NCI-H1930 (cell line): Measurements from ENCODE around the gene SLC39A9.
"Not testable (repeated sequence)": the region's sequence is repeated elsewhere in the genome, so short reads cannot be mapped to it uniquely, and the experiment has no call there.

Experiments used
- DNase-seq, 2 experiments: peaks; one replicate each; lab custom pipeline; 2025; lab: John Stamatoyannopoulos, UW

SLC39A9 gene

DNA sequence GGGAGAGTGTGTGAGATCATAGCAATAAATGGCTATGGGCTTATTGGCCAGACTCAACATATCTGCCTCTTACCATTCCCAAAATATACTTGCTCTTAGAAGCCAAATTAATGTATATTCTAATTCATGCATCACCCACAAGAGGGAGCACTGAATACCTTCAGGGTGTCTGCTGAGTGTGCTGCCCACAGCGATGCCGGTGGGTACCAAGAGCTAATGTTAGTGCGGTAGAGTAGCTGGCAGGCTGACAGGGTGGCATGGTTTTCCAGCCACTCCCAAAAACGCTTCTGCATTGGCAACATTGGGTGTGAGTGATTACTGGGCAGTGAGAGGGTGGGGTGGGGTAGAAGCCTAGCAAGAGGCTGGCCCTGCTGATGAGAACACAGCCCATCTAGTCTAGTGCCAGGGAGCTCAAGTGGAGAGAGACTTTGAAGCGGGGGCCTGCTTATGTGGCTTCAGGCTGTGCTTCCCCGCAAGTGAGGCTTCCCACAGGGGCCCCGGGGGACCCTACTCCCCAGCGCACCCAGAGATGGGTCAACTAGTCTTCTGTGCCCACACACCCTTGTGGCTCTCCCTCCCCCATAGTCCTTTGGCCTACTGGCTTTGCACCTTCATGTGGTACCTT lies 76.8 kb downstream of the SLC39A9 start:
- DNase-seq, result peak in 1 of 2 experiments; percentile 5

DNA sequence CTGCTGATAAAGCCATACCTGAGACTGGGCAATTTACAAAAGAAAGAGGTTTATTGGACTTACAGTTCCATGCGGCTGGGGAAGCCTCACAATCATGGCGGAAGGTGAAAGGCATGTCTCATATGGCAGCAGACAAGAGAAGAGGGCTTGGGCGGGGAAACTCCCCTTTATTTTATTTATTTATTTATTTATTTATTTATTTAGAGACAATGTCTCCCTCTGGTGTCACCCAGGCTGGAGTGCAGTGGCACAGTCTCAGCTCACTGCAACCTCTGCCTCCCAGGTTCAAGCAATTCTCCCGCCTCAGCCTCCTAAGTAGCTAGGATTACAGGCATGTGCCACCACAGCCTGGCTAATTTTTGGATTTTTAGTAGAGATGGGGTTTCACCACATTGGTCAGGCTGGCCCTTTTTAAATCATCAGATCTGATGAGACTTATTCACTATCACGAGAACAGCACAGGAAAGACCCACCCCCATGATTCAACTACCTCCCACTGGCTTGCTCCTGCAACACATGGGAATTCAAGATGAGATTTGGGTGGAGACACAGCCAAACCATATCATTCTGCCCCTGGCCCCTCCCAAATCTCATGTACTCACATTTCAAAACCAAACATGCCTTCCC lies 78.4 kb downstream of the SLC39A9 start:
- not testable (repeated sequence) for DNase-seq

DNA sequence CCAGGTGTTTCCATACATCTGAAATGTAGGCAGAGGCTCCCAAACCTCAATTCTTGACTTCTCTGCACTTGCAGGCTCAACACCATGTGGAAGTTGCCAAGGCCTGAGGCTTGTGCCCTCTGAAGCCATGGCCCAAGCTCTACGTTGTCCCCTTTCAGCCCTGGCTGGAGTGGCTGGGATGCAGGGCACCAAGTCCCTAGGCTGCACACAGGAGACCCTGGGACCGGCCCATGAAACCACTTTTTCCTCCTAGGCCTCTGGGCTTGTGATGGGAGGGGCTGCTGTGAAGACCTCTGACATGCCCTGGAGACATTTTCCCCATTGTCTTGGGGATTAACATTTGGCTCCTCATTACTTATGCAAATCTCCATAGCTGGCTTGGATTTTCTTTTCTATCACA lies 79.6 kb downstream of the SLC39A9 start:
- DNase-seq, result not testable (repeated sequence)

DNA sequence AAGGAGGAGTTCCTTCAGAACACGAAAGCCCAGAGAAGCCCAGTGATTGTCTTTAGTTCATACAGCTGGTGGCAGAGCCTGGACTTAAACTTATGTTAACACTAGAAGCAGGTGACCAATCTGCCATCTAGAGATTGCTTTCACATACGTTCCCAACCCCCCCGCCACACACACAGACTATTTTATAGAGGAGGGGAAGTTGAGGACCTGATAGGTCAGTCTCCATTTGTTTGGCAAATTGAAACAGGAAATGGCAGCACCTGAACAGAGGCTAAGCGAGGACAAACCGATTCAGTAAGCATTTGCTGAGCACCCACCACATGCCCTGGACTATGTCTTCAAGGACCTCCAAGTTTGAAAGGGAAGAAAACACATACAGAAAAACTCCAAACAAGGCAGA lies 81.2 kb downstream of the SLC39A9 start:
- DNase-seq, result no peak

DNA sequence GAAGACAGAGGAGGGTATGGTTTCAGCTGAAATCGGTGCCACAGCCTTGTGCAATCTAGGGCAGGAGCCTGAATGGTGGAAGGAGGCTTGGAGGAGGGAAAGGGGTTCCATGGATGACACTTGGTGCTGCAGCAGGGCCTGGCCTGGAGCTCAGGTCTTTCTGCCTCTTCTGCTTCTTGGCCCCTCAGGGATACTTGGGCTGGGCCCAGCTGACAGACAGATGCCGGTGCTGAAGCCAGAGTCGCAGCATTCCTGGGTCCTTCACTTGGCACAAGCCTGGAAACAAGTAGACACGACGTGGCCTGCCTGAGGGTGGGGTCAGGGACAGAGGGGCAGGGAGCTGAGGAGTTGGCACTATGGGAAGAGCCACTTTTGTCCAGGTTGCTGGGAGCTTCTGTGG lies 81.6 kb downstream of the SLC39A9 start:
- DNase-seq, result no peak

DNA sequence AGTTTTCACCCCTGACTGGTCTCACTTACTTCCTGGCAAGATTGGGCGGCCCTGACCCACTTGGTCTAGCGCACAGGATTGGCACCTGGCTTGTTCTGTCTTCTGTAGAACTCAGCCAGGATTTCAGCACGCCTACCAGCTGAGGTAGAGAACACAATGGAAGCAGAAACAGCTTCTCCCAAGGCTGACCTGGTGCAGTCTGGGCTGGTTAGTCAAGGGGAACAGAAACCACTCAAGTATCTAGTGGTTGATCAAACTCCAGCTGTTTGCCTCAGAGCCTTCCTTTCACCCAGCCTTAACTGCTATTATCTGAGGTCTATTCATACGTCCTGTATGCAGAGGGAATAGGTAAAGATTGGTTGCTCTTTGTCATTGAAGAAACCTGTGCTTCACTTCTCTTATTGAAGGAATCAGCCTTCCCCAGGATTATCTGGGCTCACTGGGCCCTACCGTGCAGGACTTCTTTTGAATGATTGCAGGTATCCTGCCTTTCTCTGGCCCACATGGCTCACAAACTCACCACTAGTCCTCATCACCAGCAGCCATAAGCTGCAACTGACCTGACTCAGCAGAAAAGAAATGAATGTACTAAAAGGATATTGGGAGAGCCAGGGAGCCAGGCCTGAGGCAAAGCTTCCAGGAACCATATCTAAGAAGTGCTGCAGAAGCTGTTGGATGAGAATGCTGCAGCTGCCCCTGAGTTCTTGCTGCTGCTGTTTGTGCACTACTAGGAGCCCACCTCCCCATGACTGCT lies 83.5 kb downstream of the SLC39A9 start:
- DNase-seq, result no peak

DNA sequence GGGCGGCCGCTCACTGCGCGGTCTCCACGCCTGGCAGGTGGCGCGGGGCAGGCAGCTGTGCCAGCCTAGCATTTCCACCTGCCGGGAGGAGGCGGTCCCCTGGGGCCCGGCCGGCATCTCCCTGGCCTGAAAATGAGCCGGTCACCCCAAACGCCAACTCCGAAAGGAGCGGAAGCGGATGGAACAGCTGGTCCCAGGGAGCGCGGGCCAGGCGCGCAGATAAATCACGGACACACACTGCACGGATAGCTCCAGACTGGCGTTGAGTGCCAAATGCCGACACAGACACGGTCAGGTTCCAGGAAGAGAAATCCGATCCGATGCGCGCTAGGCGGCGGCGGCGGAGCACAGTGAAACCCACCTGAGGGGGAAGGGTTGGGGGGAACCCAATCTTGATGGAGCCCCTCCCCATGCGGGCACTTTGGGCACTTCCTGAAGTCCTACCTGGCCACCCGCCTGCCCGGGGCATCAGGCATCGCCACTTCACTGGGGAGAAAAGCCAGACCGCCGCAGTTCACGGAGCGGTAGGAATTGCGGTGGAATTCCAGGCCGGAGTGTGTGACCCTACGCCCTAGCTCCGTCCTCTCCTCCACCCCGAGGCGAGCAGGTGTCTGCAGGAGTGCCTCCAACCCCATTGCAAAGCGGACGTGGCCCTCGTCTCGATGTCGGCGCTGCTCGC lies 85.4 kb downstream of the SLC39A9 start:
- DNase-seq, result no peak

DNA sequence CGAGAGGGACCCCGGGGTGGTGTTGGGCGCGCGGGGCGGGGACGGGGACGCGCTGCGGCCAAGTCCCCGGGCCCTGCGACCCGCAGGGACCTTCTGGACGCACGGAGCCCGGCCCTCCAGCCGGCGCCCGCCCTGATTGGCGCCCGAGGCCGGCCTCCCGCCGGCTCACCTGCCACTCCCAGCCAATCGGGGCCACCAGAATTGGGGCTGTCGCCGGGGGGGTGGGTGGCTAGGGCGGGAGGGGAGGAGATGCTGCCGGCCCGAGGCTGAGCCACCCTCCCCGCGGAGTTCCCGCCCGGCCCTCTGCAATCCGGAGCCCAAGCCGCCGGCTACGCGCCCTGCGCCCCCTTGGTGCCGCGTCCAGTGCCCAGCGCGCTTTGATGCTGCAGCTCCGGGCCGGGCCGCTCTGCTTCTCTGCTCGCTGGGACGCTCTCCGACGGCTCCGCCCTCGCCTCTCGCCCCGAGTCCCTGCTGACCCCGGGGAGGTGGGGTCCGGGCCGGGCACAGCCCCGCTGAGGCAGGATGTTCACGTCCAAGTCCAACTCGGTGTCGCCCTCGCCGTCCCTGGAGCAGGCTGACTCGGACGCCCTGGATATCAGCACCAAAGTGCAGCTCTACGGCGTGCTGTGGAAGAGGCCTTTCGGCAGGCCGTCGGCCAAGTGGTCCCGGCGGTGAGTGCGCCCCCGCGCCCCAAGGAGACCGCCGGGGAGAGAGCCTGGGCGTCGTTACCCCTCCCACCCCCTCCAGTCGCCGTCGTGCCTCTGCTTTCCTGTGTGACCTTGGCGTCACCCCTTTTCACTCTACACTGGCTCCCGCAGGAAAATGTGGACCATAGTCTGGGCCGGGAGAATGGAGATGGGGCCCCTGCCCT lies 86.2 kb downstream of the SLC39A9 start, which contains the start of gene PLEKHD1:
Gene PLEKHD1 (plus strand): TSS at position 285 of the 871 bp plus-strand sequence. CDS start 238 bp downstream, at position 523.
- DNase-seq, result peak; percentile 15 to 28

DNA sequence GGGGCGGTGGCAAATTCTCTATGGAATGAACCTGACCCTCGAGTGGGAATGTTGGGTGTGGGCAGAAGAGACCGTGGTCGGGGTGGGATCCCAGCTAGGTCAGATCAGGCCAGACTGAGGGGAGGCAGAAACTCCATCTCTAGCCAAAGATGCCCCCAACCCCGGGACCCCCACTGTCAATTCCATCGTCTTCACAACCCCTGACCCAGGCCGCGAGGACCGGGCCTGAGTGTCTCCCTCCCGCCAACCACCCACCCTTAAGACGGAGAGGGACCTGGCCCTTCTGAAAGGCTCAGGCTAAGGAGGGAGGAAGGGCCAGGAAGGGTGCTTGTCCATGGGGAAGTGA lies 86.8 kb downstream of the SLC39A9 start:
- DNase-seq, result no peak

DNA sequence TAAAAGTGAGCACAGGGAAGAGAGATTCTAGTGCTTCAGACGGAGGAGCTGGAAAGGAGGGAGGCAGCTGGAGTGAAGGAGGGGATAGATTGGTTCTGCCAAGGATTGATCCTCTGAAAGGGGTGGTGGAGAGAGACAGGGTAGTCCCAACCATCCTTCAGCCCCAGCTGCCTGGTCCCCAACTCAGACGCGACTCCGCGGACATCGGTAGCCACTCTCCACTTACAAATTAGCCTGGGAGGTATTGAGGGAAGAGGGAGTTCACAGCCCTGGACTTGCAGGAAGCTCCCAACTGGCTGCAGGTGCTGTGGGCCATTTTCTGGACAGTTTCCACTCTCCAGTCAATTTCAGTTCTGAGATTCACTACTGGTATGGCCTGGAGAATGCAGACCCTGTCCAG lies 87.2 kb downstream of the SLC39A9 start:
- DNase-seq, result no peak

DNA sequence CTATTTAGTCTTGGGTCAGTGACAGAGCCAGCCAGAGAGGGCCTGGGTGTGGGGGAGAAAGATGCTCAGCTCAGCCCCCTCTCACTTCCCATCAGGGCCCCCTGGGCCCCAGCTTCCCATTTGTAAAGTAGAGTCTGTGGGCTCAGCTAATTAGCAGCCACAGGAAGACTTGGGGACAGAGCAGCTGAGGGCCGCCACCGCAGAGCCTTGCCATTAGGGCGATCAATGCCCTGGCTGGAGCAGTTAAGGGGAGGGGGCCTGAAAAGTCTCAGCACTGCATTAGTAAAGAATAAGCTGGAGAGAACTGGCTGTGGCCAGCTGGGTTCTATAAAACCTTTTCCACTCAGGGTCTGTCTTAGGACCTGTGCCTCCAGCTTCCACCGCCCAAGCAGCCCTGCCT lies 88.7 kb downstream of the SLC39A9 start:
- no peak for DNase-seq

DNA sequence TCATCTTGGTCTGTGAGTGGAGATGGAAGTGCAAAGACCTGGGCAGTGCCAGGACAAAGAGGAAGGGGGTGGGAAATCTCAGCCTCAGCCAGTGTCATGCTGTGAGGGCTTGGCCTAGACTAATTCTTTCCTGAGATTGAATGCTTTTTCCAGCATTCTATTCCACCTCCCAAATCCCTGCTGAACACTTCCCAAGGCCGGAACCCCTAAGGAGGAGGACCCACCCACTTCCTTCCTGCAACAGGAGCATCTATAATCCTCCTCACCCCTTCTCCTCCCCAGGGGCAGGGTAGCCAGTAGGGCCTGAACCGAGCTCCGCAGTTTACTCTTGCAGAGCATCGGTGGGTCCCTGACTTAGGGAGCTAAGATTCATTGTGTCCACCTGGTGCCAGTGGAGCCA lies 89.3 kb downstream of the SLC39A9 start:
- DNase-seq, result no peak

DNA sequence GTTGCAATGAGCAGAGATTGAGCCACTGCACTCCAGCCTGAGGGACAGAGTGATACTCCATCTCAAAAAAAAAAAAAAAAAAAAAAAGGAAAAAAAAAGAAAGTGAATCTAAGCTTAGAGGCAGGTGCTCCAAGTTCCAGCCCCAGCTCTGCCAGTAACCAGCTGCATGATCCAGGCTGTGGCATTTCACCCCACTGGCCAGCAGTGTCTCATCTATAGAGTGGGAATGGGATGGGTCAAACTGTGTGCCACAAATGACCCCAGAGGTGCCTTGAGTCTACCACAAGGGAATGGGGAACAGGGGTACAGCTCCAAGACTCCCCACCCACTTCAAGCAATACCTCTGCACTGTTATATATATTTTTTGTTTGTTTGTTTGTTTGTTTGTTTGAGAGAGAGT lies 91.0 kb downstream of the SLC39A9 start:
- no peak for DNase-seq

DNA sequence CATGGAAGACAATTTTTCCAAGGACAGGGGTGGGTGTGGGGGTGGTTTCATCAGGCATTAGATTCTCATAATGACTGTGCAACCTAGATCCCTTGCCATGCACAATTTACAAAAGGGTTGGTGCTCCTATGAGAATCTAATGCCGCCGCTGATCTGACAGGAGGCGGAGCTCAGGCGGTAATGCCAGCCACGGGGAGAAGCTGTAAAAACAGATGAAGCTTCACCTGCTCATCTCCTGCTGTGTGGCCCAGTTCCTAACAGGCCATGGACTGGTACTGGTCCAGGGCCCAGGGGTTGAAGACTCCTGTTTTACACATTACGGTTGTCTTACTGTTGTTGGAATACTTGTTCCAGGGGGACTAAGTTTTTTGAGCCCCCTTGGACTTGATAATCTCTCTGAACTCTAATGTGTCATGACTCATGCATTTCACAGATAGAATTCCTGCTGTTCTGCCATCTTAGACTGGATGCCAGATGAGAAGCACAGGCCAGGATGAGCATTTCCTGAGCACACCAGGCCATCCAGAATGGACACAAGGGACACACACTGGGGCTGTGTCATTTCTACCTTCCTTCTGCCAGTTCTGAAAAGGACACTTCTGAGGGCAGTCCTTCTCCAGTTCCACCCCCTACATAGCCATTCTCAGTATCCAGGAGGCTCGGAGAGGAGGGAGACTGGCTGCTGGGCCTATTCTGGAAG lies 91.9 kb downstream of the SLC39A9 start:
- no peak for DNase-seq

DNA sequence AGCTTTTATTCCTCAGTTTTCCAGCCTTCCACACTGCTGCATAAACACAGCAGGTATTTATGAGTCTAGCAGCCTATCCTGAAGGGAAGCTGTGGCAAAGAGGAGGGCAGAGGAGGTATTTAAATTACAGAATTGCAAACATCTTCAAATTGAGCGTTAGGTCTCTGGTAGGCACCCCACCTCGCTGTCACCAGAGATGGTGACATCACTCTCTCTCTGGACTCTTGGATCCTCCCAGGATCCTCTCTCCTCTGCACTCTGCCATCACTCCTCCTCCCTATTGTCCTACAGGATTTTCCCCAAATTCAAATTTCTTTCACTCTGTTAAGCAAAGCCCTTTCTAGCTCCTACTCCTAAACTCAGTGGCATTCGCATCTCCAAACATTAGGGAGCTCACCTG lies 92.7 kb downstream of the SLC39A9 start:
- DNase-seq, result no peak

DNA sequence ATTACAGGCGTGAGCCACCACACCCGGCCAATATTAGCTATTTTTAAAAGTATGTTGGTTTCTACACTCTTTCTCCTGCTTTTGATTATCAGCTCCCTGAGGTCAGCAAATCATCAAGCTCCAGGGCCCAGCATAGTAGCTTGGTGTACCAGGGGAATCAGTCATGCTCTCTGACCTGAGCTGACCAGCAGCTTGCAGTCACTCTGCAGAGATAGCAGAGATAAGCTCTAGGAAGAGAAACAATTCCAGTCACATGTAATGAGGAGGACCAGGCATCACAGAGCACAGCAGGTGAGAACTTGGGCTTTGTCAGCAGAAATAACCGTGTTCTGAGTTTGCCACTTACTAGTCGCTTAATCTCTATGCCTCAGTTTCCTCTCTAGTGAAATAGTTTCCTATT lies 94.5 kb downstream of the SLC39A9 start:
- DNase-seq, result no peak

DNA sequence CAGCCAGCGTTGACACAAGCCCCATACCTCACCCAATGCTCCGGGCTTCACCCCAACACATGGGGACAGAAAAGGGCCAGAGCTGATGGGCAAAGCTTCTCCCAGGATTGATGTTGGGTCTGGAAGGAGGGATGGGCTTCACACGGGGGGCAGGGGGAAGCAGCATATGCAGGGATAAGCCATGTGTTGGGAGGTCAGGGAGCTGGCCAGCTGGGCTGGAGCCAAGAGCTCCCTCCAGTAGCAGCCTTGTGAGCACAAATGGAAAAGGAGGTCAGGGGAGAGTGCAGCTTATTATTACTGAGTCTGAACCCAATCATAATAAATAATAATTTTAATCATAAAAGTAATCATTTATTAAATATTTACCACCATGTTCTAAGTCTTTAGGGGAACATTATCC lies 95.3 kb downstream of the SLC39A9 start:
- no peak for DNase-seq

DNA sequence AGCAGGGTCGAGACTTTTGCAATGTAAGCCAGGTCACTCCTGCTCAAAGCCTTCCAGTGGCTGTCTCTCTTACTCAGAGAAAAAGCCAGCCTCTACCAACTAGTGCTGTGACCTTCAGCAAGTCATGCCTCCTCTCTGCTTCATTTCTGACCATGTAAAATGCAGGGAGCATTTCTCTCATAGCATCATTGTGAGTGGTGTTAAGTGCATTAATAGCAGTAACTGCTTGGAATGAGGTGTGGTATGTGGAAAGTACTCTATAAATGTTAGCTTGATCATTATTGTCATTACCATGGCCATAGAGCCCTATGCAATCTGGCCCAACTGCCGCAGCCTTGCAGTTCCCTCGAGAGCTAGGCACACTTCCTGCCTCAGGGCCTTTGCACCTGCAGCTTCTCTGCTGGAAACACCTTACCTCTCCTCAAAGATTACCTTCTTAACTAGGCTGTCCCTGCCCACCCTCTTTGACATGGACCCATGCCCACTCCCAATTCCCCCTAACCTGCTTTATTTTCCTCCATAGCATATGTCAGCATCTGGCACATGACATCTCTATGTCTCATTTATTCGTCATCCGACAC lies 96.9 kb downstream of the SLC39A9 start:
- DNase-seq, result no peak

DNA sequence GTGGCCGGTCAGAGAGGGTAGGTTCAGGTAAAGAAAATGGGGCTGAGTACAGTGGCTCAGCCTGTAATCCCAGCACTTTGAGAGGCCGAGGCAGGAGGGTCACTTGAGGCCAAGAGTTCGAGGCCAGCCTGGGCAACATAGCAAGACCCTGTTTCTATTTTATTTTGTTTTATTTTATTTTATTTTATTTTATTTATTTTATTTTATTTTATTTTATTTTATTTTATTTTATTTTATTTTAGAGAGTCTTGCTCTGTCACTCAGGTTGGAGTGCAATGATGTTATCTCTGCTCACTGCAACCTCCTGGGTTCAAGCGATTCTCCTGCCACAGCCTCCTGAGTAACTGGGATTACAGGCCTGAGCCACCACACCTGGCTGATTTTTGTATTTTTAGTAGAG lies 99.4 kb downstream of the SLC39A9 start:
- not testable (repeated sequence) for DNase-seq

DNA sequence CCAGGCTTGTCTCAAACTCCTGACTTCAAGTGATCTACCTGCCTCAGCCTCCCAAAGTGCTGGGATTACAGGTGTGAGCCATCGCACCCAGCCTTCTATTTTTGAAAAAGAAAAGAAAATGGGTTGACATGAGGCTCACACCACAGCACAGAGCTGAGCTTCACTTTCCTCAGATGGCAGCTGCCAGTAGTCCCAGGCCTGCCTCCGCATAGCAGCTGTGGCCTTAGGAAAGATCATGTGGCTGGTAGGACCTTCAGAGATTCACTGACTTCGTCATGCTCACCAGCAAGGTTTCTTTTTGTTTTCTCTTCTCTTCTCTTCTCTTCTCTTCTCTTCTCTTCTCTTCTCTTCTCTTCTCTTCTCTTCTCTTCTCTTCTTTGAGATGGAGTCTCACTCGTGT lies 99.8 kb downstream of the SLC39A9 start:
- not testable (repeated sequence) for DNase-seq

DNA sequence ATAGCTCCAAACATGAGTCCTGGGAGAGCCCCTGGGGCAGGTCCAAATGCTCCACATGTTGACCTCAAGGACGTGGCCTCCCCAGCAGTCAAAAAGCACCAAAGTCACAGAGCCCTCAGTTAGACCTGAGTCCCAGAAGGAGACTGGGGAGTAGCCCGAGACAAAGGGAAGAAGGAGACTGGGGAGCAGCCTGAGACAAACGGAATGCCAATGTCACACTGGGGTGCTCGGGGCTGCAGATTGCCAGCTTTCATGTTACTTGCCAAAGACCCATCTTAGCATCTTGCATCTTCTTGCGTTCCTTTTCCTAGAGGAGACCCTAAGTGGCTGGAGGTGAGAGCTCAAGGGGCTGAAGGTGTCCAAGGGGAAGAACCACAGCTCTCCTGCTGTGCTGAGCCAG lies 100.9 kb downstream of the SLC39A9 start:
- no peak for DNase-seq
